Keratinocyte (primary cell): ENCODE data around the gene C10orf90. TPM values are rescaled to one million over a fixed set of nuclear protein-coding genes. Genes with fewer than 3 reads are reported as not detected.

ENCODE experiments used
- DNase-seq: peaks from one replicate; pipeline ENCODE4 v3.0.0-alpha.2; 2011; ENCODE audit warnings: low read depth, missing footprints, low spot score
- FAIRE-seq: peaks from 2 replicates; lab custom pipeline; 2011; peaks lifted over from hg19 to GRCh38; lab: Jason Lieb, UNC
- H2AFZ ChIP-seq: 2 replicates; pipeline ENCODE4 v1.6.0; 2012; ENCODE audit warnings: low read length, control low read depth, inconsistent platforms; ENCODE audit not compliant: control insufficient read depth
- H3K27ac ChIP-seq: 2 replicates; pipeline ENCODE4 v1.5.1; 2011; ENCODE audit warnings: low read length; ENCODE audit not compliant: control insufficient read depth, insufficient read depth
- H3K27me3 ChIP-seq: 3 replicates; pipeline ENCODE4 v1.6.0; 2011; ENCODE audit warnings: low read length; ENCODE audit not compliant: control insufficient read depth, insufficient read depth; ENCODE audit errors: extremely low read depth
- H3K36me3 ChIP-seq, 2 experiments: 2 replicates in 1 of 2; 3 replicates in 1 of 2; pipeline ENCODE4 v1.5.1; 2011; ENCODE audit warnings: low read length in 2 of 2, mild to moderate bottlenecking in 1 of 2; ENCODE audit not compliant: control insufficient read depth in 2 of 2, insufficient read depth in 2 of 2; ENCODE audit errors: extremely low read depth in 1 of 2
- H3K4me1 ChIP-seq: 3 replicates; pipeline ENCODE4 v1.5.1; 2011; ENCODE audit warnings: low read length; ENCODE audit not compliant: control insufficient read depth, insufficient read depth; ENCODE audit errors: extremely low read depth
- H3K4me2 ChIP-seq: 3 replicates; pipeline ENCODE4 v1.6.0; 2011; ENCODE audit warnings: low read depth, low read length; ENCODE audit not compliant: control insufficient read depth, insufficient read depth; ENCODE audit errors: extremely low read depth
- H3K4me3 ChIP-seq, 3 experiments: fragments of 200-600 bp in 1 of 3; sonication (generic) in 1 of 3; 2 replicates in 2 of 3; 3 replicates in 1 of 3; pipeline ENCODE4 v1.5.1; 2011 to 2016; ENCODE audit warnings: low read length in 3 of 3, mild to moderate bottlenecking in 3 of 3, control low read depth in 2 of 3, inconsistent platforms in 1 of 3, low read depth in 1 of 3, mixed read lengths in 1 of 3, mixed run types in 1 of 3, moderate library complexity in 1 of 3; ENCODE audit not compliant: control insufficient read depth in 2 of 3, insufficient read depth in 2 of 3; ENCODE audit errors: extremely low read depth in 1 of 3
- H3K79me2 ChIP-seq: 2 replicates; pipeline ENCODE4 v1.6.0; 2012; ENCODE audit warnings: low read length; ENCODE audit not compliant: control insufficient read depth, insufficient read depth
- H3K9ac ChIP-seq: 3 replicates; pipeline ENCODE4 v1.6.0; 2011; ENCODE audit warnings: low read length; ENCODE audit not compliant: control insufficient read depth, insufficient read depth; ENCODE audit errors: extremely low read depth
- H3K9me1 ChIP-seq: 3 replicates; pipeline ENCODE4 v1.6.0; 2011; ENCODE audit warnings: low read length; ENCODE audit not compliant: control insufficient read depth, insufficient read depth; ENCODE audit errors: extremely low read depth
- H3K9me3 ChIP-seq: 2 replicates; pipeline ENCODE4 v1.5.1; 2012; ENCODE audit warnings: low read depth, low read length; ENCODE audit not compliant: control insufficient read depth
- H4K20me1 ChIP-seq: 3 replicates; pipeline ENCODE4 v1.6.0; 2011; ENCODE audit warnings: low read length; ENCODE audit not compliant: control insufficient read depth, insufficient read depth; ENCODE audit errors: extremely low read depth
- EZH2 ChIP-seq: IDR thresholded peaks from one replicate; pipeline ENCODE4 v1.6.1; 2012; ENCODE audit warnings: inconsistent platforms, mild to moderate bottlenecking, low read length, moderate library complexity
- dilution Hi-C: fragments of 300-500 bp; cut with MboI; formaldehyde crosslinking; loops from one replicate; pipeline ENCODE4 v1.7.0; 2020; ENCODE audit warnings: low sequenced_read_pairs; ENCODE audit not compliant: extremely low pct_ligation_motif_present
- polyA plus RNA-seq, 5 experiments: library from polyadenylated mRNA; depleted of rRNA in 3 of 5; stranded (reverse) in 3 of 5; stranded (forward) in 1 of 5; unstranded in 1 of 5; fragments of >200 nt; gene quantifications; 1 replicate in 1 of 5; 2 replicates in 3 of 5; 3 replicates in 1 of 5; pipeline versions ENCODE4 v1.2.1 to v1.2.3, GENCODE V29; 2011 to 2012; ENCODE audit warnings: missing spikeins in 2 of 5, low read depth in 1 of 5, low replicate concordance in 1 of 5
- TF ChIP-seq, protein P1 (sequence below), 3 experiments: IDR thresholded peaks in 1 of 3; conservative IDR thresholded peaks in 1 of 3; optimal IDR thresholded peaks in 1 of 3; 2 replicates in 2 of 3; 3 replicates in 1 of 3; pipeline versions ENCODE3 to v1.5.1; 2011; ENCODE audit warnings: low read length in 3 of 3, mild to moderate bottlenecking in 3 of 3, moderate library complexity in 2 of 3, control low read depth in 1 of 3, inconsistent platforms in 1 of 3; ENCODE audit not compliant: insufficient read depth in 2 of 3; ENCODE audit errors: extremely low read depth in 1 of 3

The C10orf90 gene
- polyA plus RNA-seq, 1 donor (not counting 4 experiments of a cell fraction or from before 2014, with no cell fraction given) = not detected

DNA sequence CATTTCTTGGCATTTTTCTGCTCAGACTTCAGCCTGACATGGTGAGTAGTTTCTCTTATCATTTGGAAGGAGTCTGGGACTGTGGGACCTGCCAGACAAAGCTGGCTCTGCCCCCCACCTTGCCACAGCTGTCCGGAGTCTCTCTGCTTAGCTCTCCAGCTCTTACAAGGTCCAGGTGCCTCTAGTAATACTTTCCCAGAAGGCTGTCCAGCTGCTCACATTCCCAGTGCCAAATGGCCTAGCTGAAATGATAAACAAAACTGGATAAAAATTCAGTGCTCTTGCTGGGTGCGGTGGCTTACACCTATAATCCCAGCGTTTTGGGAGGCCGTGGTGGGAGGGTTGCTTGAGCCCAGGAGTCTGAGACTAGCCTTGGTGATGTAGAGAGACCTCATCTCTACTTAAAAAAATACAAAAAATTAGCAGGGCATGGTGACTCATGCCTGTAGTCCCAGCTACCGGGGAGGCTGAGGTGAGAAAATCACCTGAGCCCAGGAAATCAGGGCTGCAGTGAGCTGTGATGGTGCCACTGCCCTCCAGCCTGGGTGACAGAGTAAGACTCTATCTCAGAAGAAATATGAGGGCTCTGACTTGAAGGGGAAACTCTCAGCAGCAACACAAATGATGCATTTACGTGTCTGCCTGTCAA is 86.8 kb downstream of the C10orf90 start:
- H3K36me3 ChIP-seq = no peaks in the 10 kb centered on the region
- H2AFZ ChIP-seq = no peak overlapping the region
- H3K27me3 ChIP-seq = no peaks in the 10 kb centered on the region
- H3K4me1 ChIP-seq = no peaks in the 10 kb centered on the region
- dilution Hi-C loops = no loop called here
- H4K20me1 ChIP-seq = no peaks in the 10 kb centered on the region
- no peak overlapping the region for H3K27ac ChIP-seq
- no peaks in the 10 kb centered on the region for H3K79me2 ChIP-seq
- TF ChIP-seq, protein P1, sequence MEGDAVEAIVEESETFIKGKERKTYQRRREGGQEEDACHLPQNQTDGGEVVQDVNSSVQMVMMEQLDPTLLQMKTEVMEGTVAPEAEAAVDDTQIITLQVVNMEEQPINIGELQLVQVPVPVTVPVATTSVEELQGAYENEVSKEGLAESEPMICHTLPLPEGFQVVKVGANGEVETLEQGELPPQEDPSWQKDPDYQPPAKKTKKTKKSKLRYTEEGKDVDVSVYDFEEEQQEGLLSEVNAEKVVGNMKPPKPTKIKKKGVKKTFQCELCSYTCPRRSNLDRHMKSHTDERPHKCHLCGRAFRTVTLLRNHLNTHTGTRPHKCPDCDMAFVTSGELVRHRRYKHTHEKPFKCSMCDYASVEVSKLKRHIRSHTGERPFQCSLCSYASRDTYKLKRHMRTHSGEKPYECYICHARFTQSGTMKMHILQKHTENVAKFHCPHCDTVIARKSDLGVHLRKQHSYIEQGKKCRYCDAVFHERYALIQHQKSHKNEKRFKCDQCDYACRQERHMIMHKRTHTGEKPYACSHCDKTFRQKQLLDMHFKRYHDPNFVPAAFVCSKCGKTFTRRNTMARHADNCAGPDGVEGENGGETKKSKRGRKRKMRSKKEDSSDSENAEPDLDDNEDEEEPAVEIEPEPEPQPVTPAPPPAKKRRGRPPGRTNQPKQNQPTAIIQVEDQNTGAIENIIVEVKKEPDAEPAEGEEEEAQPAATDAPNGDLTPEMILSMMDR (optimal IDR thresholded peaks at IDR 0.05 in 1 of 3, IDR thresholded peaks at IDR 0.05 in 1 of 3, conservative IDR thresholded peaks at IDR 0.05 in 1 of 3; ENCODE audit: extremely low read depth in 1 of 3, insufficient read depth in 2 of 3, low read length in 3 of 3) = no peak
- no peak for TF ChIP-seq EZH2
- H3K4me3 ChIP-seq = no peak overlapping the region
- no peak overlapping the region for H3K4me2 ChIP-seq
- H3K9ac ChIP-seq = no peak overlapping the region
- no peak for DNase-seq
- H3K9me1 ChIP-seq = no peaks in the 10 kb centered on the region
- no peaks in the 10 kb centered on the region for H3K9me3 ChIP-seq
- no peak for FAIRE-seq

DNA sequence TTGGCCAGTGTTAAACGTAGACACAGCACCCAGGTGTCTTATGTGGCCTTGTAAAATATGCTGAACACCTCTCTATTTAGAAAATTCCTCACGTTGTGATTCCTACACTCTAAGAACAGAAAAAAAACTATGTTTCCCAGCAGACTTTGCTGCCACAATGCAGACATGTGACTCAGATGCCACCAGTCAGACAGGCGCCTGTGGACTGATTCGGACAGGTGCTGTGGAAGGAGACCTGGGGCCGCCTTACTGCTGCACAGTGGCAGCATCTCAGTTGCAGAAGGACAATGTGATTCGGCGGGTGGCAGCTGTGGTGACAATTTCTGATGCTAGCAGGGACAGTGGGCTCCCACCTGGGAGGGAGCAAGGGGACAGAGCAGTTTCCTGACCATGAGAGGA is 88.8 kb downstream of the C10orf90 start:
- H3K4me2 ChIP-seq = no peak overlapping the region
- no peaks in the 10 kb centered on the region for H3K4me1 ChIP-seq
- H3K36me3 ChIP-seq = no peaks in the 10 kb centered on the region
- no peaks in the 10 kb centered on the region for H4K20me1 ChIP-seq
- H3K9ac ChIP-seq = no peak overlapping the region
- DNase-seq (no peak), FAIRE-seq (no peak)
- H3K79me2 ChIP-seq = no peaks in the 10 kb centered on the region
- H2AFZ ChIP-seq = no peak overlapping the region
- H3K27ac ChIP-seq = no peak overlapping the region
- dilution Hi-C loops = no loop called here
- no peaks in the 10 kb centered on the region for H3K9me1 ChIP-seq
- no peaks in the 10 kb centered on the region for H3K9me3 ChIP-seq
- H3K27me3 ChIP-seq = no peaks in the 10 kb centered on the region
- H3K4me3 ChIP-seq = no peak overlapping the region
- no peak for TF ChIP-seq EZH2
- TF ChIP-seq, protein P1 (optimal IDR thresholded peaks at IDR 0.05 in 1 of 3, IDR thresholded peaks at IDR 0.05 in 1 of 3, conservative IDR thresholded peaks at IDR 0.05 in 1 of 3; ENCODE audit: extremely low read depth in 1 of 3, insufficient read depth in 2 of 3, low read length in 3 of 3) = no peak
